Activated CD4-positive, alpha-beta T cell treated with anti-CD3 and anti-CD28 coated beads for 24 hours (primary cell): Measurements from ENCODE around the gene RFPL3.
"Not testable (repeated sequence)": the region's sequence is repeated elsewhere in the genome, so short reads cannot be mapped to it uniquely, and the experiment has no call there.

ENCODE experiments used
- DNase-seq, 2 donors: peaks; one replicate each; pipeline ENCODE4 v3.0.0-alpha.2; 2020; ENCODE audit warnings: low read depth in 2 of 2

RFPL3 gene

DNA sequence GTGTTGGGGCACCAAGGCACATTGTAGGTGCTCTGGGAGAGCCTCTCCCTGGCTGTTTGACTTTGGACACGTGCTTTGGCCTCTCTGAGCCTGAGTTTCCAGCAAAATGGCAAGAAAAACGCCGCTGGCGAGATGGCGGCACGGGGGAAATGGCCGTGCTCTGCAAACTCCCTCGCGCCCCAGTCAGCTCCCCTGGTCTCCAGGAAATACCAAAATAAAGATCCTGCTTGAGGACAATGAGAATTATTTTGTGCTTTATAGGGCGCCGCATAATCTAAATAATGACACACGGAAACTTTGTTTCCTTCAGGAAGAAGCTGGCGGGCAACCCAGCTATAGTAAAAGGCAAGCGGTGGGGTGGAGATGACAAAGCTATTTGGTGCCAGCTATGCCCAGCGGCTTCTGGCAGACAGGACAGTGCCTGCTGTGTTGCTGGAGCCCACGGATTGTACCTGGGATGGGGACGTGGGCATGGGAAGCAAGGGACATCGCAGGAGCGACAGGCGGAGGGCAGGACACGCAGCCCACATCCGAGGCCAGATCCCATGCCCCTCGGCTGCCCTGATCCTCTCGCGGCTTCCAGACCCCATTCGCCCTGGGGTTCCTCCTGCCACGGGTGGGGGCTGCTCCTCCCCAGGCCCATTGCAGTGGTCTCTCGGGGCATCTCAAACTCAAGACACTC lies 26.3 kb upstream of the RFPL3 start:
- DNase-seq, result no peak

DNA sequence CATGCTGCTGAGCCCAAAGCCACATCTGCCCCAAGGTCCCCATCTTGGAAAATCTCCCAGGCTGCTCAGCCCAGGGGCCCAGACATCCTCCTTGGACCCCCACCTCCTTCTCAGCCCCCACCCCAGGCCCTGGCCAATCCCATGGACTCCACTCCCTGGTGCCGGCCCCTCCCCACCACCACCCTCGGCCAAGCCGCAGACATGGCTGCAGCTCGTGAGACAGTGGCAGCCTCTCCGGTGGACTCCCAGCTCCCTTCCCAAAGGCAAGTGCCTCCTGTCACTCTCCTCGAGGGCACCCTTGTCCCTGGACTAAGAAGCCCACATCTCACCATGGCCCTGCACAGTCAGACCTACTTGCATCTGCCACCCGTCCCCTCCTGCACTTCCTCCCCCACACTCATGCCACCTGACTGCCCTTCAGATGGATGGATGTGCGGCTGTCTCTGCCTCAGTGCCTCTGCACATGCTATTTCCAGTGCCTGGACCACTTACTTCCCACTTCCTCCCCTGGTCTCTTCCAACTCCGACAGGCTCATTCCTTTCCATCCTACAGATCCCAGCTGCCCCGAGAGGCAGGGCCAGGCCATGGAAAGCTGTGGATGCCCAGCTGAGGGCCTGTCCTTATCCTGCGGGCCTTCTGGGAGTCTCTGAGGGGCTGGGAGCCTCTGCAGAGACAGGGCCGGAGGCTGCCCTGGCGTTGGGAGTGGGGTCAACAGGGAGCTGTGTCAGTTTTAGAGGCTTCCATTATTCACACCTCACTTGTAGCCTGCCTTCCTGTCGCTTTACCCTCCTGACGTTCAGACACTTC lies 25.5 kb upstream of the RFPL3 start:
- DNase-seq, result no peak

- no peak for DNase-seq
These were observed 24.4 kb upstream of the RFPL3 start for GRCh38 chr22:32333141-32333768.

GRCh38 chr22:32333769-32334659 lies 23.7 kb upstream of the RFPL3 start:
- DNase-seq, result no peak

GRCh38 chr22:32334660-32335365 lies 22.9 kb upstream of the RFPL3 start:
- DNase-seq, result no peak

DNA sequence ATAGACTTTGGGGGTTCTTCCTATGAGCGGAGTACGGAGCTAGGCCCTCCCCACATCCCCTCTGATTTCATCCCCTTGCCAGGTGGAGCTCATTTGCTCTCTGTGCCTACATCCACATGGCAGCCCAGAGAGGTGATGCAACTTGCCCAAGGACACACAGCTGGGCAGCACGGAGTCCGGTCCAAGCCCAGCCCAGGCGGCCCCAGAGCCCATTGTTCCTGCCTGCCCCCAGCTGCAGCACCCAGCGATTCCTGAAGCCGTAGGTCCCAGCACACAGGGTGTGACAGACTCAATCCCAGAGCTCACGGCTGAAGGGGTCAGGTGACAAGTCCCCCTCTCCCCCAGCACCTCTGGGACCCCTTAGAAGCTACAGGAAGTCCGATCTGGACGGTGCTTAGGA lies 22.2 kb upstream of the RFPL3 start:
- no peak for DNase-seq

DNA sequence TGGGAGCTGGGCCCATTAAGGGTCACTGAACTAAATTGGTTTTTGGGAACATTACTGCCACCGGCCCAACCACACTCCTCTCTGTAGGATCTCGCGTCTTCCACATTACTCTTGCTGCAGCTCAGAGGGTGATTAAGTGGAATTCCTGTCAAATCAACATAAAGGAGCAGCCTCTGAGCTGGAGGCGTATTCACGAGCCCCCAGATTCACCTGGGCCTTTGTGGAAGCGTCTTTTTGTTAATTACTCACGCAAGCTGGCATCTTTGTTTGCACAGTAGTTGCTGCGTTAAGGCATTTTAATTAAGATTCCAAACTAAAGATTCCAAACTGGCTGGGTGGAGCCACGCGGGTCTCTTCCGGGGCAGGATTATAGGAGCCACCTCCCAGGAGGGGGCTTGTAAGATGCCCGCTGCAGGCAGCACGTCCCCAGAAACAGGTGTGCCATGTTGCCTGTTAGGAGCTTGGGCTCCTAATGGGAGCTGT lies 21.5 kb upstream of the RFPL3 start:
- DNase-seq, result no peak

DNA sequence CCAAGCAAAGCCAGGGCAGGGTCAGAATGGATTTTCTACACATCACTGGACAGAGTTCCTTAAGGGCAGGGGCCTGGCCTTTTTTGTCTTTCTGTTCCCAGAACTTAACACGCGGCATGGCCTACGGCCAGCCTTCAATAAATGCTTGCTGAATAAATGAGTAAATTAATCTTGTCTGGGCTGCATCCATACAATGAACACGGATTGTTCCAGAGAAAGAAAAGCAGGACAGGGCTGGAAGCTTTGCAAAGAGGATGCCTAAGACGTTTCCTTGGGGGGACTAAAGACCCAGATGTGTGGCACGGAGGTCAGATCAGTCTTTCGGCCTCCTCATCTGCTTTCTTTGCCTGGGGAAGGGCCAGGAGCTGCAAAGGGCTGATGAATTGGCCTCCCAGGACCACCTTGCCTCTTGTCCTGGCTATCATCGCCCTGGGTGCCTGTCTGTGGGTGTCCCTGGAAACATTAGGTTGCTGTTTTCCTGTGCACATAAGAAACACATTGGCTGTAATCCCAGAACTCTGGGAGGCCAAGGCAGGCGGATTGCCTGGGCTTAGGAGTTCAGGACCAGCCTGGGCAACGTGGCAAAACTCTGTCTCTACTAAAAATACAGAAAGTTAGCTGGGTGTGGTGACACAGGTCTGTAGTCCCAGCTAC lies 20.8 kb upstream of the RFPL3 start:
- DNase-seq, result no peak

DNA sequence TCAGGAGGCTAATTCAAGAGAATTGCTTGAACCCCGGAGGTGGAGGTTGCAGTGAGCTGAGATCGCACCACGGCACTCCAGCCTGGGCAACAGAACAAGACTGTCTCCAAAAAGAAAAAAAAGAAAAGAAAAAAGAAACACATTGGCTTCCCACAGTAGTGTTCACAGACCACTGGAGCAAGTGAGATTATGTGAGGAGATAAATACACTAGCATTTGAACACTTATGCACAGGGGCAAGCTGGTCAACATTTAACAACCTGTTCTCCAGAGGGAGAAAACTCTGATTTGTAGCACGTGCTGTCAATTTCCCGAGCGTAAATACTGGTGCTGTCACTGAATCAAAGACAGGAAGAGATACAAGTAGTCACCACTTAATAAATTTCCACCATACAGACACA lies 20.2 kb upstream of the RFPL3 start:
- DNase-seq, result not testable (repeated sequence)

GRCh38 chr22:32338757-32339156 lies 18.9 kb upstream of the RFPL3 start:
- DNase-seq, result no peak

DNA sequence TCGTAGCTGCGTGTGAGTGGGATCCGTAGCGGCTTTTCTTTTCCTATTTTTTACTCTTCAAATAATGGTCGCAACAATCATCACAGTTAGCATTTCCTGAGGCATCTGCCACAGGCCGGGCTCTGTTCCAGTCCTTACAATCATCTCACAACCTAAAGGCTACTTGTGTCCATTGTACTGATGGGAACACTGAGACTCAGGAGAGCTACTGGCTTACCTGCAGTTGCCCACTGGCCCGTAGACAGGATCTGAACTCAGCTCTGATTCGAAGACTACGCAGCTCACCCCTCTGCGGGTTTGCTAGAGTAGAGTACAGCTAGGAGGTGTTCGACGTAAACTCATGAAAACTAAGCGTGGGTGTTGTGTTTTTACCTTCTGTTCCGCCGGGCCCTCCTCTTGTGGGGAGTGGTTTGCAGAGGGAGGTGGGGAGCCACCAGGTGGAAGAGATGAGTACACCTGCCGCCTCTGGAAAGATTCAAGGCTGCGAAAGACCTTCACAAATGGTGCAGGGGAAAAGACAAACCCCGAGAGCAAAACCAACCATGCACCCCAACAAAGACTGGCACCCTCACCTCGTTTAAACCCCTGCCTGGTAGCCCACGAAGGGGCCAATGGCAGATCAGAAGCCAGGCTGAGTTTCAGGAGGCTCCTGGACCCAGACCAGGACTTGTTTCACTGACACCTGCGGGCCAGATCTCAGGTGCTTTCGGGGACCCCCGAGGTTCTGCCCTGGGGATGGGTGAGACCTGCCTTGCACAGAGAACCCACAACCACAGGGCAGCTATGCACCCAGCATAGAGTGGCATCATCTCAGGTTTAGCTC lies 18.3 kb upstream of the RFPL3 start:
- no peak for DNase-seq

GRCh38 chr22:32340411-32340810 lies 17.3 kb upstream of the RFPL3 start:
- no peak for DNase-seq

- DNase-seq, result no peak
These were observed 16.4 kb upstream of the RFPL3 start for GRCh38 chr22:32341122-32341740.

GRCh38 chr22:32342977-32343376 lies 14.7 kb upstream of the RFPL3 start:
- DNase-seq, result no peak

GRCh38 chr22:32343941-32344340 lies 13.7 kb upstream of the RFPL3 start:
- DNase-seq, result no peak

DNA sequence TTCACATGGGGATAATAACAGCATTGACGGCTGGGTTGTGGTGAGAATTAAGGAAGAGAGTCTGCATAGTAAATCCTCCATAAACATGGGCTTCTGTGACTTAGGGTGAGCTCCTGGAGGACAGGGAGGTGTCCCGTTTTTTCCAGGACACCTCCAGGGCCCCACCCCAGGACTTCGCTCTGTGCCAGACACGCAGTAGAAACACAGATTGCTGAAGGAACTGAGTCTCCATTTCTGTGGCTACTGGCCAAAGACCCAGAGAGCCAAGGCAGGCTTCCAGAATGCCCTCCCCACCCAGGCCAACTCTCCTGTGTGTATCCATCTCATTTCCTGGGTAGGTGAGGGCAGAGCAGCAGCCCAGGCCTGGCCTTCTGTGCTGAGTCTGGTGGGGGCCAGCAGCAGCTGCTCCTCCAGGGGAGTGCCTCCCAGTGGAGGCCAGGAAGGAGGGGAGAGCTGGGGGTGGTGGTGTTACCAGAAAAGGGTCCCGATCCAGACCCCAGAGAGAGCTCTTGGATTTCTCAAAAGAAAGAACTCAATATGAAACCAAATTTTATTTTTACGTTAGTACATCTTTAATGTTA lies 9.5 kb upstream of the RFPL3 start:
- DNase-seq, result no peak

- DNase-seq, result not testable (repeated sequence)
These were observed 5.8 kb upstream of the RFPL3 start for GRCh38 chr22:32351875-32352274.

DNA sequence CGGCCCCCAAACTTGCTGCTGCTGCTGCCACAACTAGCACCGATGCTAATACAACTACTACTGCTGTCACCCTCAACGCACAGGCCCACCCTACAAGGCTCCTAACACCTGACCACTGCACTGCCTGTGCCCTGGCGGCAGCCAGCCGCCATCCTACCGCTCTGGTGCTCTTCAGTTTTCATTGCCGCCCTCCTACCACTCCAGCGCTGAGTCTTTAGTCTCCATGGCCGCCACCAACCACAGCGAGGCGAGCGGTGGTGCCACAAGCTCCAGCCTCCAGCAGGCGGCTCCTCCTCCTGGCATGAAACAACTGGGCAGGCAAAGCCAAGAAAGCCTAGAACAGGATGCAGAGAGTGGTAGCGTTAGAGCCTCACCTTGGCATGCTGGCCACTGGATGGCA lies 5.0 kb upstream of the RFPL3 start:
- DNase-seq, result no peak

GRCh38 chr22:32353292-32353691 lies 4.4 kb upstream of the RFPL3 start:
- no peak for DNase-seq
